HepG2 (cell line): ENCODE results near the gene TBL3. TPM values are rescaled to one million over a fixed set of nuclear protein-coding genes. Genes with fewer than 3 reads are reported as not detected.

Experiments used
- BHLHE40 ChIP-seq: IDR thresholded peaks from 2 replicates; pipeline ENCODE4 v1.6.1; 2011; ENCODE audit warnings: low read length, improper control_type of control experiment
- HOMEZ ChIP-seq: IDR thresholded peaks from 2 replicates; pipeline ENCODE4 v1.6.1; 2016; ENCODE audit warnings: low read depth
- MXD3 ChIP-seq: IDR thresholded peaks from 2 replicates; pipeline ENCODE4 v1.6.1; 2016; ENCODE audit warnings: mild to moderate bottlenecking, missing biosample characterization, missing genetic modification reagents
- MZF1 ChIP-seq: sonication (generic); formaldehyde crosslinking; IDR thresholded peaks from 2 replicates; pipeline ENCODE4 v1.8.1; 2023; ENCODE audit warnings: mild to moderate bottlenecking, missing genetic modification reagents, borderline replicate concordance
- NFAT5 ChIP-seq: sonication (generic); formaldehyde crosslinking; IDR thresholded peaks from 2 replicates; pipeline ENCODE4 v1.4.0; 2020; ENCODE audit warnings: missing genetic modification reagents
- PBX3 ChIP-seq: sonication (generic); formaldehyde crosslinking; IDR thresholded peaks from 2 replicates; pipeline ENCODE4 v1.8.1; 2023; ENCODE audit warnings: missing genetic modification reagents, inconsistent platforms, borderline replicate concordance
- PHF20 ChIP-seq: sonication (generic); formaldehyde crosslinking; IDR thresholded peaks from 2 replicates; pipeline ENCODE4 v1.5.0; 2020; ENCODE audit warnings: mild to moderate bottlenecking, missing genetic modification reagents
- PRDM15 ChIP-seq: sonication (generic); formaldehyde crosslinking; IDR thresholded peaks from 2 replicates; pipeline ENCODE4 v1.4.0; 2020; ENCODE audit warnings: missing genetic modification reagents
- PRMT3 ChIP-seq: sonication (generic); formaldehyde crosslinking; IDR thresholded peaks from 2 replicates; pipeline ENCODE4 v1.8.1; 2022; ENCODE audit warnings: low read depth, mild to moderate bottlenecking, moderate library complexity, missing genetic modification reagents, borderline replicate concordance
- REL ChIP-seq: sonication (generic); formaldehyde crosslinking; conservative IDR thresholded peaks from 2 replicates; pipeline ENCODE4 v1.8.0; 2022; ENCODE audit warnings: mild to moderate bottlenecking, missing genetic modification reagents, moderate library complexity
- RNF219 ChIP-seq: sonication (generic); formaldehyde crosslinking; IDR thresholded peaks from 2 replicates; pipeline ENCODE4 v1.5.0; 2020; ENCODE audit warnings: mild to moderate bottlenecking, missing genetic modification reagents
- SMARCE1 ChIP-seq: fragments of 450-650 bp; IDR thresholded peaks from 2 replicates; pipeline ENCODE4 v1.6.1; 2017; ENCODE audit warnings: borderline replicate concordance
- ZNF569 ChIP-seq: sonication (generic); formaldehyde crosslinking; IDR thresholded peaks from 2 replicates; pipeline ENCODE4 v1.5.0; 2020; ENCODE audit warnings: mild to moderate bottlenecking, missing genetic modification reagents, moderate library complexity, borderline replicate concordance
- polyA plus RNA-seq, 8 experiments: library from polyadenylated mRNA; depleted of rRNA in 3 of 8; stranded (reverse) in 7 of 8; unstranded in 1 of 8; fragments of >200 nt; fragmentation: Illumina TruSeq in 4 of 8; extraction: Trizol in 4 of 8; gene quantifications; 2 replicates each; pipeline versions ENCODE4 v1.2.1 to v1.2.3, GENCODE V29; 2011 to 2016; ENCODE audit warnings: low read depth in 4 of 8, missing spikeins in 1 of 8, mixed read lengths in 1 of 8; ENCODE audit not compliant: insufficient read depth in 1 of 8
- total RNA-seq, 5 experiments: library from RNA; depleted of rRNA; stranded (reverse); fragments of >200 nt; fragmentation: Illumina TruSeq; extraction: Trizol; gene quantifications; 2 replicates each; pipeline ENCODE4 v1.2.3, GENCODE V29; 2016; ENCODE audit warnings: low read depth in 1 of 5

The TBL3 gene
- total and polyA plus RNA-seq, 2 of the 13 experiments (the other 11 are each of a cell fraction or from before 2014, with no cell fraction given), result 16.8 to 38.0 TPM

GRCh38 chr16:1983544-1984346, 11.9 kb downstream of the TBL3 start, which contains the start of gene GFER (continued):
- TF ChIP-seq RNF219 (no peak), SMARCE1 (no peak), PRDM15 (CRISPR knock-in tag) (no peak), ZNF569 (CRISPR knock-in tag) (no peak), NFAT5 (CRISPR knock-in tag) (no peak), MXD3 (CRISPR knock-in tag) (peak; percentile 80), REL (no peak), PRMT3 (0 out of 2 replicates have a peak, but pooled peaks have one; percentile 17), MZF1 (no peak), PHF20 (peak; percentile 77), PBX3 (CRISPR knock-in tag) (peak; percentile 7; the same call in 1 of the 2 replicates), BHLHE40 (peak; percentile 53), HOMEZ (CRISPR knock-in tag) (no peak)
